Large intestine (tissue), 3 donors: ENCODE results near the gene TXN. TPM values are rescaled to one million over a fixed set of nuclear protein-coding genes. Genes with fewer than 3 reads are reported as not detected.

Experiments
- DNase-seq, 2 donors: peaks; one replicate each; pipeline versions ENCODE4 v3.0.0 to v3.0.0-alpha.2; 2013
- H3K27ac ChIP-seq: one replicate; pipeline ENCODE4 v1.5.1; 2013; ENCODE audit warnings: low read length
- H3K27me3 ChIP-seq: 2 replicates; pipeline ENCODE4 v1.6.1; 2013; ENCODE audit warnings: low read length; ENCODE audit not compliant: control insufficient read depth, insufficient read depth
- H3K36me3 ChIP-seq: 2 replicates; pipeline ENCODE4 v1.6.1; 2013; ENCODE audit warnings: low read length; ENCODE audit not compliant: control insufficient read depth, insufficient read depth
- H3K4me1 ChIP-seq: one replicate; pipeline ENCODE4 v1.6.1; 2013; ENCODE audit warnings: low read length; ENCODE audit not compliant: control insufficient read depth, insufficient read depth
- H3K4me3 ChIP-seq: one replicate; pipeline ENCODE4 v1.5.1; 2013; ENCODE audit warnings: low read length
- H3K9me3 ChIP-seq: one replicate; pipeline ENCODE4 v1.6.1; 2013; ENCODE audit warnings: mild to moderate bottlenecking, low read depth, low read length, moderate library complexity; ENCODE audit not compliant: control insufficient read depth
- WGBS: methylation state at CpG from one replicate; pipeline ENCODE4 v1.1.5; 2013; ENCODE audit warnings: low lambda C conversion rate; ENCODE audit not compliant: insufficient coverage; 5-methylcytosine and 5-hydroxymethylcytosine counted together
- polyA plus RNA-seq: library from polyadenylated mRNA; unstranded; fragments of 120-200 nt; gene quantifications from one replicate; pipeline ENCODE4 v1.2.1, GENCODE V29; 2013

TXN gene
- polyA plus RNA-seq, 1 donor: 299 TPM

DNA sequence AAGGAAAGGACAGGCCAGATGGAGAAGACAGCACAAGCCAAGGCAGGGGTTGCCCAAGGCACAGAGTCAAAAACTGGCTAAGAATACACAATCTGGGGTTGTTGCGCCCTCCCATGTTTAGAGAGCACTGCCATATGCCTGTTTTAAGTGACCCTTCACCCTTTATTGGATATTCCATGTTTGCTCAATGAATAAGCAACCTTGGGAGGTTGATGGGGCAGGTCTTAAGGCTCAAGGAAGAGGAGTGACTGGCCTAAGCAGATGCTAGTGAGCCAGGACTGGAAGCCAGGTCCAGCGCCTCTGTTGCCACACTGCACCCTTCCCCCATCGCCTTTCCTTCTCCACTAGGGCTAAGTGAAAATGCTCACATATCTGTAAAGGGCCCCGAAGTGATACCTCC is 6.7 kb downstream of the TXN start:
- DNase-seq: no peak
- H3K9me3 ChIP-seq: no peaks in the 10 kb centered on the region
- H3K36me3 ChIP-seq: peaks cover 37% of the 10 kb centered on the region
- H3K4me1 ChIP-seq: peaks cover 13% of the 10 kb centered on the region
- no CpG with 5 or more reads among the region's 4 CpGs for WGBS
- no peaks in the 10 kb centered on the region for H3K27me3 ChIP-seq
- H3K27ac ChIP-seq: no peak overlapping the region
- H3K4me3 ChIP-seq: no peak overlapping the region

DNA sequence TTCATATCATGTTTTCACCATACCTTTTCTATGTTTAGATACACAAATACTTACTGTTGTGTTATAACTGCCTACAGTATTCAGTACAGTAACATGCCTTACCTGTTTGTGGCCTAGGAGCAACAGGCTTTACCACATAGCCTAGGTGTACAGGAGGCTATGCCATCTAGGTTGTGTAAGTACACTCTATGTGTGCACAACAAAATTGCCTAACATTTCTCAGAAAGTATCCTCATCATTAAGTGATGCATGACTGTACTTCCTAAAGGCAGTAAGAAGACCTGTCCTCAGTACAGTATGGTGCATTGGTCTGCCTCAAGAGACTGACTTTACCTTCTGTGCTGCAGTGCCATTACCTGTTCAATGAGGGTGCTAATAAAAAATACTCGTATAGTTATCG is 7.9 kb downstream of the TXN start:
- H3K9me3 ChIP-seq: no peaks in the 10 kb centered on the region
- H3K27me3 ChIP-seq: no peaks in the 10 kb centered on the region
- H3K4me3 ChIP-seq: no peak overlapping the region
- peaks cover 41% of the 10 kb centered on the region for H3K36me3 ChIP-seq
- H3K4me1 ChIP-seq: peaks cover 11% of the 10 kb centered on the region
- H3K27ac ChIP-seq: no peak overlapping the region
- WGBS: no CpG with 5 or more reads among the region's 2 CpGs
- DNase-seq: no peak

GRCh38 chr9:110246214-110246613 is 10.1 kb downstream of the TXN start:
- H3K9me3 ChIP-seq: no peaks in the 10 kb centered on the region
- no peaks in the 10 kb centered on the region for H3K27me3 ChIP-seq
- H3K36me3 ChIP-seq: peaks cover 48% of the 10 kb centered on the region
- H3K4me3 ChIP-seq: no peak overlapping the region
- DNase-seq: no peak
- H3K4me1 ChIP-seq: peaks cover 7% of the 10 kb centered on the region
- H3K27ac ChIP-seq: no peak overlapping the region
- WGBS: no CpG with 5 or more reads among the region's 6 CpGs

GRCh38 chr9:110244616-110245015 is 11.7 kb downstream of the TXN start:
- H3K27me3 ChIP-seq: no peaks in the 10 kb centered on the region
- no peak overlapping the region for H3K27ac ChIP-seq
- WGBS: no CpG with 5 or more reads among the region's 3 CpGs
- H3K36me3 ChIP-seq: peaks cover 40% of the 10 kb centered on the region
- no peak overlapping the region for H3K4me3 ChIP-seq
- DNase-seq: no peak
- H3K9me3 ChIP-seq: no peaks in the 10 kb centered on the region
- H3K4me1 ChIP-seq: peaks cover 3% of the 10 kb centered on the region

DNA sequence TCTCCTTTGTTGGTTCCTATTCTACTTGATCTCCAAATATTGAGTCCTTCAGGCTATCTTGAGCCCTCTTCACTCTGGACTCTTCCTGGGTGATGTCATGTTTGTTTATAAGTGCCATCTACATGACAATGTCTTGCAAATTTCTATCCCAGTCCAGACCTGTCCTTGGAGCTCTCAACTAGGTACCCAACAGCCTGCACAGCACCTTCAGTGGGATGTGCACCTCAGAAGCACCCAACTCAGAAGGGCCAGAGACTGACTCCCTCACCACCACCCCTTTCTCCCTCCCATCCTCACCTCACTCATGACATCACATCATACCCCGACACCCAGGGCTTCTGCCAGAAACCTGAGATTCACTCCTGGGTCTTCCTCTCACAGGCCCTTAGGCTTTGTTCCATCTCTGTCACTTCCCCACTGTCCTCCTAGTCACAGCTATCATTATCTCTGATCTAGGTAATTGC is 14.4 kb downstream of the TXN start:
- Histone ChIP-seq H3K9me3 (no peaks in the 10 kb centered on the region), H3K36me3 (peaks cover 29% of the 10 kb centered on the region), H3K27me3 (no peaks in the 10 kb centered on the region), H3K4me1 (no peaks in the 10 kb centered on the region), H3K4me3 (no peak overlapping the region), H3K27ac (no peak overlapping the region)
- DNase-seq: no peak
- WGBS: no CpG with 5 or more reads among the region's 1 CpG

- no peak for DNase-seq
- Histone ChIP-seq H3K27me3 (no peaks in the 10 kb centered on the region), H3K4me1 (no peaks in the 10 kb centered on the region), H3K36me3 (peaks cover 24% of the 10 kb centered on the region), H3K9me3 (no peaks in the 10 kb centered on the region), H3K4me3 (no peak overlapping the region), H3K27ac (no peak overlapping the region)
- no CpG with 5 or more reads among the region's 3 CpGs for WGBS
Observed at GRCh38 chr9:110241260-110241857, 14.9 kb downstream of the TXN start.

DNA sequence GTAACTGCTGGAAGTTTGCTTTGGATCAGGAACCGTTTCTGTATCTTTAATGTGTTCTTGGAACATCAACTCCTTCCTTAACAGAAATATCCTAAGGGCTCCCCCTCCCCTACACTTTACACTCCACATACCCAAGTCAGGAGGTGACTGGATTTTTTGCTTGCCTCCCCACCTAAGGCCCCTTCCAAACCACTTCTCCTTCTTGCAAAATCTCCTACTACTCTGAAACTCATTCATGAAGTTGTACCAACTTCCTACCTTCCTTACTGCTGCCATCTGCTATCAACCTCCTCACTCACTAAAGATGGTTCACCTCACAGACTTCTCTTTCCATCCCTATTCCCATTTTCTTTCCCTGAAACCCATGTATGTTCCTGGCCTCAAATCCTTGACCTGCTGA is 16.1 kb downstream of the TXN start:
- Histone ChIP-seq H3K27ac (no peak overlapping the region), H3K27me3 (no peaks in the 10 kb centered on the region), H3K9me3 (no peaks in the 10 kb centered on the region), H3K4me3 (no peak overlapping the region), H3K36me3 (peaks cover 15% of the 10 kb centered on the region), H3K4me1 (no peaks in the 10 kb centered on the region)
- DNase-seq: no peak
- WGBS: no CpG with 5 or more reads among the region's 1 CpG

- Histone ChIP-seq H3K9me3 (no peaks in the 10 kb centered on the region), H3K27ac (no peak overlapping the region), H3K4me1 (no peaks in the 10 kb centered on the region), H3K36me3 (no peaks in the 10 kb centered on the region), H3K4me3 (no peak overlapping the region), H3K27me3 (no peaks in the 10 kb centered on the region)
- DNase-seq: no peak
- 100% methylated on average over 1 of the region's 2 CpGs for WGBS
Observed at GRCh38 chr9:110228321-110228720, 28.0 kb downstream of the TXN start.

GRCh38 chr9:110224583-110224982 is 31.7 kb downstream of the TXN start:
- Histone ChIP-seq H3K27me3 (no peaks in the 10 kb centered on the region), H3K27ac (no peak overlapping the region), H3K36me3 (no peaks in the 10 kb centered on the region), H3K9me3 (no peaks in the 10 kb centered on the region), H3K4me3 (no peak overlapping the region), H3K4me1 (peaks cover 13% of the 10 kb centered on the region)
- WGBS: no CpG with 5 or more reads among the region's 3 CpGs
- DNase-seq: no peak

GRCh38 chr9:110220809-110221208 is 35.5 kb downstream of the TXN start:
- H3K4me3 ChIP-seq: no peak overlapping the region
- H3K9me3 ChIP-seq: no peaks in the 10 kb centered on the region
- no peaks in the 10 kb centered on the region for H3K36me3 ChIP-seq
- DNase-seq: peak; percentile 92 to 97
- no peaks in the 10 kb centered on the region for H3K27me3 ChIP-seq
- H3K27ac ChIP-seq: peak overlapping the region; percentile 58
- peaks cover 13% of the 10 kb centered on the region for H3K4me1 ChIP-seq
- WGBS: no CpG with 5 or more reads among the region's 3 CpGs

DNA sequence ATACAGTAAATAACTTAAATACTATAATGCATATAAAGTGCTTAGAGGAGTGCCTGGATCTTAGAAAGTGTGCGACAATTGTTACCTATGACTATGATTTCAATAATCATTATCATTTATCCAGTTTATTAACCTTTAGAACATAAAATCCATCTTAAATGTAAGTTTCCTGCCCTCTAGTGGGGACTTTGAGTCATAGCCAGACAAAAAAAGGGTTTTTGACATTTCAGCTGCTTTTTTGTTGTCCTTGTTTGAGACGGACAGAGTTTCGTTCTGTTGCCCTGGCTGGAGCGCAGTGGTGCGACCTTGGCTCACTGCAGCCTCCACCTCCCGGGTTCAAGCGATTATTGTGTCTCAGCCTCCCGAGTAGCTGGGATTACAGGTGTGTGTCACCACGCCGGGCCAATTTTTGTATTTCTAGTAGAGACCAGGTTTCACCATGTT is 38.6 kb downstream of the TXN start:
- H3K36me3 ChIP-seq: no peaks in the 10 kb centered on the region
- H3K9me3 ChIP-seq: no peaks in the 10 kb centered on the region
- H3K4me3 ChIP-seq: no peak overlapping the region
- WGBS: 38% methylated on average over 1 of the region's 10 CpGs
- no peaks in the 10 kb centered on the region for H3K27me3 ChIP-seq
- peaks cover 31% of the 10 kb centered on the region for H3K4me1 ChIP-seq
- no peak for DNase-seq
- no peak overlapping the region for H3K27ac ChIP-seq
